Ovary (tissue), 1 donor: ENCODE measurements around the gene GRIK5.

ENCODE experiments used
- EP300 ChIP-seq: sonication (generic); formaldehyde crosslinking; IDR thresholded peaks from one replicate; pipeline ENCODE4 v1.6.1; 2017; ENCODE audit warnings: antibody characterized with exemption
- POLR2A ChIP-seq: fragments of 450-650 bp; IDR thresholded peaks from one replicate; pipeline ENCODE4 v1.6.1; 2017; ENCODE audit warnings: antibody characterized with exemption, mild to moderate bottlenecking, moderate library complexity

DNA sequence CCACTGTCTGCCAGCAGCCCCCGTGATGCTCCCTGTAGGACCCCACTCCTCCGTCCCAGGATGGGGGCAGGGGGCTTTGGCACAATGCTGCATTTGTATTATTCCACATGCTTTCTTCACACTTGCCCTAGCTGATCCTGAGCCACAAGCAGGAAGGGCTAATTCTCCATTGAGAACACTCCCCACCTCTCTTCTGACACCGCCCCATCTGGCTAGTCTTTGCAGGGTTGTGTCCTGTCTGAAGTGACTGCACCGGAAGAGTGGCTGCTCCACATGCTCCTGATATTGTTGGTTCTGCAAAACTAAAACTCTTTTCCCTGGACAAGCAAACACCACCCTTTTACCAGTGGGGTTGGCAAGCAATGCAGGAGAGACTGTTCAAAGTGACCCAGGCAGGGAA, 23.9 kb upstream of the GRIK5 start:
- TF ChIP-seq EP300, result no peak
- no peak for TF ChIP-seq POLR2A
